Liver (tissue), 9 donors: ENCODE measurements around the gene MRC2. TPM values are rescaled to one million over a fixed set of nuclear protein-coding genes. Genes with fewer than 3 reads are reported as not detected.

Experiments used
- DNase-seq: peaks from one replicate; pipeline ENCODE4 v3.0.0-alpha.2; 2017; ENCODE audit warnings: low spot score
- H3K27ac ChIP-seq, 2 donors: one replicate each; pipeline ENCODE4 v1.7.0; 2013; ENCODE audit warnings: inconsistent platforms in 2 of 2, low read length in 2 of 2, control low read depth in 1 of 2, low read depth in 1 of 2, mild to moderate bottlenecking in 1 of 2
- H3K27me3 ChIP-seq, 4 donors: one replicate each; pipeline versions ENCODE4 v1.6.1 to v1.7.0; 2013; ENCODE audit warnings: low read length in 3 of 4, inconsistent platforms in 1 of 4, mild to moderate bottlenecking in 1 of 4, moderate library complexity in 1 of 4; ENCODE audit not compliant: control insufficient read depth in 4 of 4, insufficient read depth in 4 of 4
- H3K36me3 ChIP-seq, 4 donors: one replicate each; pipeline versions ENCODE4 v1.6.1 to v1.7.0; 2013; ENCODE audit warnings: low read length in 3 of 4, mild to moderate bottlenecking in 3 of 4, low read depth in 1 of 4, moderate library complexity in 1 of 4; ENCODE audit not compliant: control insufficient read depth in 4 of 4, insufficient read depth in 3 of 4
- H3K4me1 ChIP-seq, 4 donors: one replicate each; pipeline versions ENCODE4 v1.6.1 to v1.7.0; 2013; ENCODE audit warnings: low read length in 3 of 4, mild to moderate bottlenecking in 3 of 4, moderate library complexity in 1 of 4; ENCODE audit not compliant: control insufficient read depth in 4 of 4, insufficient read depth in 4 of 4
- H3K4me3 ChIP-seq, 3 donors: one replicate each; pipeline versions ENCODE4 v1.6.1 to v1.7.0; 2013; ENCODE audit warnings: low read length in 3 of 3, control low read depth in 1 of 3, low read depth in 1 of 3, mild to moderate bottlenecking in 1 of 3
- H3K9ac ChIP-seq, 2 donors: one replicate each; pipeline ENCODE4 v1.7.0; 2013; ENCODE audit warnings: low read length in 2 of 2, mild to moderate bottlenecking in 2 of 2, moderate library complexity in 2 of 2, control low read depth in 1 of 2, low read depth in 1 of 2
- H3K9me3 ChIP-seq, 4 donors: one replicate each; pipeline versions ENCODE4 v1.6.1 to v1.7.0; 2013; ENCODE audit warnings: low read length in 3 of 4; ENCODE audit not compliant: control insufficient read depth in 4 of 4
- ATF3 ChIP-seq: IDR thresholded peaks from 2 replicates; pipeline ENCODE4 v1.6.1; 2016; ENCODE audit warnings: antibody characterized with exemption
- CTCF ChIP-seq: fragments of 150-350 bp; IDR thresholded peaks from 2 replicates; pipeline ENCODE4 v1.5.1; 2017; ENCODE audit warnings: improper control_type of control experiment, low read depth, low read length; ENCODE audit not compliant: missing input control
- EGR1 ChIP-seq, 2 donors: IDR thresholded peaks; 2 replicates each; pipeline ENCODE4 v1.6.1; 2016 to 2018; ENCODE audit warnings: antibody characterized with exemption in 2 of 2, low read depth in 2 of 2
- FOXA1 ChIP-seq: IDR thresholded peaks from 2 replicates; pipeline ENCODE4 v1.6.1; 2016; ENCODE audit warnings: antibody characterized with exemption
- FOXA2 ChIP-seq: IDR thresholded peaks from 2 replicates; pipeline ENCODE4 v1.6.1; 2016; ENCODE audit warnings: antibody characterized with exemption
- GABPA ChIP-seq, 2 donors: IDR thresholded peaks in 1 of 2; conservative IDR thresholded peaks in 1 of 2; 2 replicates each; pipeline ENCODE4 v1.6.1; 2016; ENCODE audit warnings: antibody characterized with exemption in 2 of 2, mild to moderate bottlenecking in 1 of 2, moderate library complexity in 1 of 2
- HNF4A ChIP-seq, 2 donors: conservative IDR thresholded peaks; 2 replicates each; pipeline ENCODE4 v1.6.1; 2016; ENCODE audit warnings: antibody characterized with exemption in 2 of 2, mild to moderate bottlenecking in 2 of 2
- HNF4G ChIP-seq: IDR thresholded peaks from 2 replicates; pipeline ENCODE4 v1.6.1; 2016; ENCODE audit warnings: antibody characterized with exemption
- JUND ChIP-seq, 2 donors: IDR thresholded peaks; 2 replicates each; pipeline ENCODE4 v1.6.1; 2016; ENCODE audit warnings: antibody characterized with exemption in 2 of 2
- MAX ChIP-seq: IDR thresholded peaks from 2 replicates; pipeline ENCODE4 v1.6.1; 2016; ENCODE audit warnings: antibody characterized with exemption
- NR2F2 ChIP-seq: IDR thresholded peaks from 2 replicates; pipeline ENCODE4 v1.6.1; 2016; ENCODE audit warnings: antibody characterized with exemption
- RAD21 ChIP-seq, 2 donors: IDR thresholded peaks; 2 replicates each; pipeline ENCODE4 v1.6.1; 2016; ENCODE audit warnings: antibody characterized with exemption in 2 of 2, mild to moderate bottlenecking in 2 of 2
- REST ChIP-seq: IDR thresholded peaks from 2 replicates; pipeline ENCODE4 v1.6.1; 2016; ENCODE audit warnings: antibody characterized with exemption, mild to moderate bottlenecking
- RXRA ChIP-seq, 2 donors: IDR thresholded peaks; 2 replicates each; pipeline ENCODE4 v1.6.1; 2017 to 2018; ENCODE audit warnings: antibody characterized with exemption in 2 of 2, mild to moderate bottlenecking in 1 of 2
- SP1 ChIP-seq: IDR thresholded peaks from 2 replicates; pipeline ENCODE4 v1.6.1; 2018; ENCODE audit warnings: antibody characterized with exemption, mild to moderate bottlenecking
- TAF1 ChIP-seq: conservative IDR thresholded peaks from 2 replicates; pipeline ENCODE4 v1.6.1; 2016; ENCODE audit warnings: antibody characterized with exemption, mild to moderate bottlenecking
- YY1 ChIP-seq: IDR thresholded peaks from 2 replicates; pipeline ENCODE4 v1.6.1; 2016; ENCODE audit warnings: antibody characterized with exemption, mild to moderate bottlenecking
- ZBTB33 ChIP-seq: IDR thresholded peaks from 2 replicates; pipeline ENCODE4 v1.6.1; 2016; ENCODE audit warnings: antibody characterized with exemption
- WGBS: extraction: QIAGEN DNeasy Blood & Tissue Kit; methylation state at CpG from one replicate; pipeline ENCODE4 v1.1.7; 2013; 5-methylcytosine and 5-hydroxymethylcytosine counted together
- polyA plus RNA-seq, 2 donors: library from polyadenylated mRNA; stranded (reverse) in 1 of 2; unstranded in 1 of 2; fragments of 200-250 nt in 1 of 2; fragments of >200 nt in 1 of 2; fragmentation: Nextera tagmentation in 1 of 2; extraction: Ambion mirVana in 1 of 2; gene quantifications; one replicate each; pipeline versions ENCODE4 v1.2.1 to v1.2.3, GENCODE V29; 2013 to 2015
- total RNA-seq, 2 donors: library from RNA; depleted of rRNA; stranded (reverse); fragments of >200 nt; gene quantifications; one replicate each; pipeline ENCODE4 v1.2.3, GENCODE V29; 2014
- donor health status: healthy.
- donor health status: healthy.
- donor health status: healthy.
- donor health status: healthy.
- donor health status: healthy.

Gene MRC2
- total and polyA plus RNA-seq, 4 donors: 0.49 to 81.1 (median 2.8) TPM

- WGBS: 92% methylated on average over 40 of the region's 40 CpGs
- DNase-seq: no peak
- TF ChIP-seq EGR1 (IDR thresholded peaks at IDR 0.05; ENCODE audit: low read depth in 2 of 2): no peak
- no peak for TF ChIP-seq JUND (IDR thresholded peaks at IDR 0.05)
- TF ChIP-seq HNF4G: no peak
- TF ChIP-seq ZBTB33: no peak
- no peak for TF ChIP-seq FOXA2
- no peak for TF ChIP-seq RAD21 (IDR thresholded peaks at IDR 0.05)
- no peak for TF ChIP-seq HNF4A (conservative IDR thresholded peaks at IDR 0.05)
- no peak for TF ChIP-seq YY1
- TF ChIP-seq TAF1: no peak
- TF ChIP-seq REST: no peak
- no peak for TF ChIP-seq NR2F2
- no peak for TF ChIP-seq SP1
- no peak for TF ChIP-seq ATF3
- no peak for TF ChIP-seq CTCF
- H3K27ac ChIP-seq: no peak overlapping the region
- no peaks in the 10 kb centered on the region for H3K36me3 ChIP-seq
- no peaks in the 10 kb centered on the region for H3K4me1 ChIP-seq
- no peaks in the 10 kb centered on the region for H3K9me3 ChIP-seq
- no peak overlapping the region for H3K4me3 ChIP-seq
- no peak overlapping the region for H3K9ac ChIP-seq
- H3K27me3 ChIP-seq: no peaks in the 10 kb centered on the region
Observed at GRCh38 chr17:62666801-62667591, 39.5 kb downstream of the MRC2 start.

GRCh38 chr17:62668091-62668804 lies 40.8 kb downstream of the MRC2 start:
- no peaks in the 10 kb centered on the region for H3K27me3 ChIP-seq
- no peak overlapping the region for H3K4me3 ChIP-seq
- no peak overlapping the region for H3K27ac ChIP-seq
- H3K9ac ChIP-seq: no peak overlapping the region
- no peaks in the 10 kb centered on the region for H3K36me3 ChIP-seq
- no peaks in the 10 kb centered on the region for H3K4me1 ChIP-seq
- H3K9me3 ChIP-seq: no peaks in the 10 kb centered on the region
- WGBS: 83% methylated on average over 10 of the region's 10 CpGs
- no peak for DNase-seq
- TF ChIP-seq CTCF (no peak), NR2F2 (no peak), ZBTB33 (no peak), MAX (no peak), FOXA2 (no peak), TAF1 (no peak), FOXA1 (no peak), YY1 (no peak), ATF3 (no peak), RXRA (IDR thresholded peaks at IDR 0.05) (no peak), GABPA (IDR thresholded peaks at IDR 0.05 in 1 of 2, conservative IDR thresholded peaks at IDR 0.05 in 1 of 2) (no peak)
